C4-2B (cell line): ENCODE measurements around the gene ALOX15B.

Source experiments
- H3K27ac ChIP-seq: fragments of 450-650 bp; 2 replicates; pipeline ENCODE4 v1.5.1; 2017
- CTCF ChIP-seq: fragments of 450-650 bp; conservative IDR thresholded peaks from 2 replicates; pipeline ENCODE4 v1.5.1; 2017; ENCODE audit warnings: mild to moderate bottlenecking
- ZFX ChIP-seq: fragments of 450-650 bp; IDR thresholded peaks from 2 replicates; pipeline ENCODE4 v1.6.1; 2017

ALOX15B gene

GRCh38 chr17:8059131-8059530 is 20.3 kb downstream of the ALOX15B start:
- TF ChIP-seq ZFX (no peak), CTCF (no peak)
- H3K27ac ChIP-seq, result peak overlapping the region; percentile 100

GRCh38 chr17:8060274-8060673 is 21.4 kb downstream of the ALOX15B start:
- TF ChIP-seq ZFX (no peak), CTCF (peak; percentile 85)
- peak overlapping the region; percentile 100; the same call in 1 of the 2 replicates for H3K27ac ChIP-seq

DNA sequence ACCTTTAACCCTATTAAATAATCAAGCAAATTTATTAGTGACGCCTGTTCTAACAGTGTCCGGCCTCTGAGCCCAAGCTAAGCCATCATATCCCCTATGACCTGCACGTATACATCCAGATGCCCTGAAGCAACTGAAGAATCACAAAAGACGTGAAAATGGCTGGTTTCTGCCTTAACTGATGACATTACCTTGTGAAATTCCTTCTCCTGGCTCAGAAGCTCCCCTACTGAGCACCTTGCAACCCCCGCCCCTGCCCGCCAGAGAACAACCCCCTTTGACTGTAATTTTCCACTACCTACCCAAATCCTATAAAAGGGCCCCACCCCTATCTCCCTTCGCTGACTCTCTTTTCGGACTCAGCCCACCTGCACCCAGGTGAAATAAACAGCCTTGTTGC is 23.0 kb downstream of the ALOX15B start:
- H3K27ac ChIP-seq, result peak overlapping the region; percentile 66

DNA sequence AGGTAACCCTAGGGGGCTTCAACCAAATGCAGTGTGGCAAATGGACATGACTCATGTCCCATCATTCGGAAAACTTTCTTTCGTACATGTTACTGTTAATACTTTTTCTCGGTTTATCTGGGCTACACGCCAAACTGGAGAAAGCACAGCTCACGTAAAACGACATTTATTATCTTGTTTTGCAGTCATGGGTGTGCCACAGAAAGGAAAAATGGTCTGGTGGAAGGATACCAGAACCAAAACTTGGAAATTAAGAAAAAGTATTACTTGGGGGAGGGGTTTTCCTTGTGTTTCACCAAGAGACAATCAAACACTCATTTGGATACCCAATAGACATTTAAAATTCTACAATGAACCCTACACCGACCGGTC is 23.6 kb downstream of the ALOX15B start:
- TF ChIP-seq ZFX, result no peak
- TF ChIP-seq CTCF, result no peak
- H3K27ac ChIP-seq, result peak overlapping the region; percentile 66; the same call in 1 of the 2 replicates

- peak overlapping the region; percentile 66; the same call in 1 of the 2 replicates for H3K27ac ChIP-seq
- no peak for TF ChIP-seq CTCF
- TF ChIP-seq ZFX, result no peak
These were observed 24.1 kb downstream of the ALOX15B start for GRCh38 chr17:8062807-8063483.

GRCh38 chr17:8063761-8064534 is 25.1 kb downstream of the ALOX15B start:
- TF ChIP-seq ZFX (no peak), CTCF (no peak)
- peak overlapping the region; percentile 51 for H3K27ac ChIP-seq

DNA sequence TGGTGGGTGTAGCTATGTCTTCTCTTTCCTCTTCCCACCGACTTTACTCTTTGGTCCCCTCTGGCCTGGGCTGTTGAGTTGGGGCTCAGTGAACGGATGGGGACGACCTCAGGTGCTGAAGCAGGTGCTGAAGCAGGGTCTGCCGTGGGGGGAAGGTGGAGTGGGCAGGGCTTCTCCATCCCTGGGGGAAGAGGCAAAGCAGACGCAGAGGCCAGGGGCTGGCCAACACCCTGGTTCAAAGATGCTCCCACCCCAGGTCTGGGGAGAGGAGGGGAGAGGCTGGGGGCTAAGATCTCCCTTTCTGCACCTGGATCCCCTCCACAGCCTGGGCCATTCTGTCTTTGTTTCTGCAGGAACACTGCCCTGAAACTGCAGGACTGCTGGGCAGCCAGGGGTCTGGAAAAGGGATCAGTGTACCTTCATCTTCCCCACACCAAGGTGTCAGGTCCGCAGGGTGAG is 25.7 kb downstream of the ALOX15B start:
- H3K27ac ChIP-seq, result peak overlapping the region; percentile 51
- TF ChIP-seq ZFX (no peak), CTCF (no peak)
